GM19351 (cell line): Measurements from ENCODE around the gene CPEB3.
"Not testable (repeated sequence)": the region's sequence is repeated elsewhere in the genome, so short reads cannot be mapped to it uniquely, and the experiment has no call there.

Experiments
- ATAC-seq: cut with Tn5 transposase; IDR thresholded peaks from one replicate; pipeline ENCODE4 v1.9.1; 2021; ENCODE audit warnings: mild to moderate bottlenecking, moderate library complexity; ENCODE audit not compliant: unreplicated experiment

The CPEB3 gene

GRCh38 chr10:92146781-92147180 is 144.1 kb downstream of the CPEB3 start:
- ATAC-seq = no peak

- ATAC-seq = no peak
Observed at GRCh38 chr10:92146107-92146506, 144.8 kb downstream of the CPEB3 start.

- peak; percentile 76 for ATAC-seq
Observed at GRCh38 chr10:92142949-92143348, 147.9 kb downstream of the CPEB3 start.

- ATAC-seq = no peak
Observed at GRCh38 chr10:92142512-92142911, 148.4 kb downstream of the CPEB3 start.

- not testable (repeated sequence) for ATAC-seq
Observed at GRCh38 chr10:92141147-92141546, 149.7 kb downstream of the CPEB3 start.

- not testable (repeated sequence) for ATAC-seq
Observed at GRCh38 chr10:92134049-92134448, 156.8 kb downstream of the CPEB3 start.

- ATAC-seq = no peak
Observed at GRCh38 chr10:92131275-92131820, 159.5 kb downstream of the CPEB3 start.

GRCh38 chr10:92130622-92131274 is 160.1 kb downstream of the CPEB3 start:
- no peak for ATAC-seq

- ATAC-seq = no peak
Observed at GRCh38 chr10:92126100-92126650, 164.7 kb downstream of the CPEB3 start.

- ATAC-seq = no peak
Observed at GRCh38 chr10:92125144-92125543, 165.7 kb downstream of the CPEB3 start.

GRCh38 chr10:92124616-92125143 is 166.2 kb downstream of the CPEB3 start:
- ATAC-seq = no peak

GRCh38 chr10:92124020-92124419 is 166.9 kb downstream of the CPEB3 start:
- ATAC-seq = no peak

- no peak for ATAC-seq
Observed at GRCh38 chr10:92122941-92123450, 167.9 kb downstream of the CPEB3 start.

GRCh38 chr10:92121686-92122492 is 169.0 kb downstream of the CPEB3 start:
- ATAC-seq = no peak

- ATAC-seq = no peak
Observed at GRCh38 chr10:92119340-92119739, 171.5 kb downstream of the CPEB3 start.

- ATAC-seq = not testable (repeated sequence)
Observed at GRCh38 chr10:92114917-92115316, 176.0 kb downstream of the CPEB3 start.

GRCh38 chr10:92113911-92114600 is 176.8 kb downstream of the CPEB3 start:
- ATAC-seq = no peak

- ATAC-seq = no peak
Observed at GRCh38 chr10:92112462-92112861, 178.4 kb downstream of the CPEB3 start.

GRCh38 chr10:92111336-92111939 is 179.4 kb downstream of the CPEB3 start:
- no peak for ATAC-seq
